ENCODE data around the gene FRMD3.

The FRMD3 gene

DNA sequence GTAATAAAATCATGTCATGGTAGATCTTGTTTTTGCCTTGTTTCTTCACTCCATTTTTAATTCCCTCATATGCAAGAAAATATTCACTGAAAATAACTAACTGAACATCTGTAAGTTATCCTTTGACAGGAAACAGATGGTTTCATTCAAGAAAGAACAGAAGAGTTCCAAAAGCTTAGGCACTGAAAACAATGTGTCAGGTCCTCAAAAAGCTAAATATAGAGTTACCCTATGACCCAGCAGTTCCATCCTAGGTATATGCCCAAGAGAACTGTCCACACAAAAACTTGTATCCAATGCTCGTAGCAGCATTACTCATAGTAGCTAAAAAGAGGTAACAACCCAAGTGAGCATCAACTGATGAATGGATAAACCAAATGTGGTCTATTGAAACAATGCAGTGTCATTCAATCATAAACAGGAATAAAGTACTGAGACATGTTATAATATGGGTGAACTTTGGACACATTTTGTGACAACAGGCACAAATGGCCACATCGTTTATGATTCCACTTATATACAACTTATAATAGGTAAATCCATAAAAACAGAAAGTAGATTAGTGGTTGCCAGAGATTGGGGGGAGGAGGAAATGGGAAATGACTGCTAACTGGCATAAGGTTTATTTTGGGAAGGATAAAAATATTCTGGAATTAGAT is 231.0 kb downstream of the FRMD3 start:
- no peak overlapping the region for H3K4me3 ChIP-seq (ENCODE audit: low read depth, low read length)
- no peaks in the 10 kb centered on the region for H3K36me3 ChIP-seq (ENCODE audit: control insufficient read depth, insufficient read depth, low read length)
- no peak overlapping the region for H3K9ac ChIP-seq (ENCODE audit: low read depth, low read length)
- no peak overlapping the region for H3K27ac ChIP-seq (ENCODE audit: low read depth, low read length)
- H3K4me1 ChIP-seq (ENCODE audit: control insufficient read depth, insufficient read depth, low read length) = no peaks in the 10 kb centered on the region
- H3K9me3 ChIP-seq (ENCODE audit: control insufficient read depth, insufficient read depth, low read length) = no peaks in the 10 kb centered on the region
- no peaks in the 10 kb centered on the region for H3K27me3 ChIP-seq (ENCODE audit: control insufficient read depth, insufficient read depth, low read length)

DNA sequence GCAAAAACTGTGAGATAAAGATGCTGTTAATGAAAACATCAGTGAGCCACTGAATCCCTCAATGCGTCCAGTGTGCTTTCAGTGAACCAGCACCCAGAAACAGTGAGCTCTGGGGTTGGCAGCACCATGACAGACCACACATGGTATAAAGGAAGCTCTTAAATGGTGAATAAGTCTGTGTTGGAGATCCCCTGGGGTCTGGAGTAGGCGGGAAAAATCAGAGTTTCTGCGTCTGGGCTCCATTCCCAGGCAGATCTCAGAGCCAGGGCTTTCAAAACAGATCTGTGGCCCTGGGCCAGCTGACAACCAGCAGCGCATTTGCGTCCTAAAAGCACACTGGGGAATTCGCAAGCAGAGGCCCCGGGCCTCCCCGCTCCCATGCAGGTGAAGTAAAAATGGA is 233.5 kb downstream of the FRMD3 start:
- Histone ChIP-seq H3K27me3 (ENCODE audit: control insufficient read depth, insufficient read depth, low read length) (no peaks in the 10 kb centered on the region), H3K27ac (ENCODE audit: low read depth, low read length) (no peak overlapping the region), H3K9ac (ENCODE audit: low read depth, low read length) (no peak overlapping the region), H3K4me1 (ENCODE audit: control insufficient read depth, insufficient read depth, low read length) (no peaks in the 10 kb centered on the region), H3K4me3 (ENCODE audit: low read depth, low read length) (no peak overlapping the region), H3K36me3 (ENCODE audit: control insufficient read depth, insufficient read depth, low read length) (no peaks in the 10 kb centered on the region), H3K9me3 (ENCODE audit: control insufficient read depth, insufficient read depth, low read length) (no peaks in the 10 kb centered on the region)

DNA sequence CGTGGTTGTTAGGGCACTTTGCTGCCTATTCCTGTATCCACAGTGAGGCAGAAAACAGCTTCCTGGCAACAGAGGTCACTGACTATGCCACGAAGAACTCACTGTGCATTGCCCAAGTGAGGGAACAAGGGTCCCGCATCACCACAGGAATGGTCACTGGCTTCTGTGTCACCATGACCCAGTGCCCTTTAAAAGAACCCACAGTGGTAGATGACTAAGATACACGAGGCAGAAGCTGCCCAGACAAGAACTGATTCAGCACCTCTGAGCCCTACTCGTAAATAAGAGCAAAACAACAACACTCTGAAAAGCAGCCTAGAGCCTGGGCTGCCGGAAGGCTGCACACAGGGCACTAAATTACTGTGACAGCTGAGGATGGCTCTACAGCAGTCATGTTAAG is 238.6 kb downstream of the FRMD3 start:
- Histone ChIP-seq H3K9me3 (ENCODE audit: control insufficient read depth, insufficient read depth, low read length) (no peaks in the 10 kb centered on the region), H3K4me1 (ENCODE audit: control insufficient read depth, insufficient read depth, low read length) (no peaks in the 10 kb centered on the region), H3K9ac (ENCODE audit: low read depth, low read length) (no peak overlapping the region), H3K27me3 (ENCODE audit: control insufficient read depth, insufficient read depth, low read length) (no peaks in the 10 kb centered on the region), H3K36me3 (ENCODE audit: control insufficient read depth, insufficient read depth, low read length) (no peaks in the 10 kb centered on the region), H3K4me3 (ENCODE audit: low read depth, low read length) (no peak overlapping the region), H3K27ac (ENCODE audit: low read depth, low read length) (no peak overlapping the region)

DNA sequence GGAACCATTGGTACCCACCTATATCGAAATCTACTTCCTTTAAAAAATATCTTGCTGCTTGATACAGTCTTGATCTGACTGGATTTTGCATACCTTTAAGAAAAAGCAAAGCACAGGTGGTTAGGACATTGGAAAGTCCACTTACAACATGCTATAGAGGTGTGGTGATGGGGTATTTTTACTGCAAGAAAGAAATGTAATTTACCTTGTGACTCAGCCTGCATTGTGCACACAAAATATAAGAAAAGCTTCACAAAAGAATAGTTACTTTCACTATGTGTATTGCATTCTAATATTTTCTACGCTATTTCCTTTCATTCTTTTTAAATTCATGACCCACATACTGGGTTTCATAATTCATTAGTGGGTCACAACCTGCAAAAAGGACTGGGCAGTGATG is 239.1 kb downstream of the FRMD3 start:
- H3K36me3 ChIP-seq (ENCODE audit: control insufficient read depth, insufficient read depth, low read length) = no peaks in the 10 kb centered on the region
- H3K27ac ChIP-seq (ENCODE audit: low read depth, low read length) = no peak overlapping the region
- no peaks in the 10 kb centered on the region for H3K9me3 ChIP-seq (ENCODE audit: control insufficient read depth, insufficient read depth, low read length)
- no peak overlapping the region for H3K9ac ChIP-seq (ENCODE audit: low read depth, low read length)
- H3K27me3 ChIP-seq (ENCODE audit: control insufficient read depth, insufficient read depth, low read length) = no peaks in the 10 kb centered on the region
- no peak overlapping the region for H3K4me3 ChIP-seq (ENCODE audit: low read depth, low read length)
- no peaks in the 10 kb centered on the region for H3K4me1 ChIP-seq (ENCODE audit: control insufficient read depth, insufficient read depth, low read length)

DNA sequence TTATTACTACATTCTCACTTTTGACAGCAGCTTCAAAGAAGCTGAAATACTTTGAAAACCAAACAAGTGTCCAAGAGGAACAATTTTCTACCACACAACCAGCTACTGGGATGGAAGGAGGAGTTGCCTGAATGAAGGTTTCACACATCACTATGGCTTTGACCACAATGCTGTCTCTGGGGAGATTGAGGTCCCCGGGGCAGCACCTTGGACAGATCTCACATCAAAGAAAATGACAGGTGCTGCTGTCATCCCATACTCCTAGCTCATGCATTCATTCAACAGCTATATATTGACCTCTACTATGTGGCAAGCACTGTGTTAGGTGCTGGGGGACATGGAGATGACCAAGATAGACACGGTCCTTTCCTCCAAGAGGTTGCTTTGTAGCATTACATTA is 242.1 kb downstream of the FRMD3 start:
- Histone ChIP-seq H3K27me3 (ENCODE audit: control insufficient read depth, insufficient read depth, low read length) (no peaks in the 10 kb centered on the region), H3K27ac (ENCODE audit: low read depth, low read length) (no peak overlapping the region), H3K4me1 (ENCODE audit: control insufficient read depth, insufficient read depth, low read length) (no peaks in the 10 kb centered on the region), H3K9me3 (ENCODE audit: control insufficient read depth, insufficient read depth, low read length) (no peaks in the 10 kb centered on the region), H3K9ac (ENCODE audit: low read depth, low read length) (no peak overlapping the region), H3K36me3 (ENCODE audit: control insufficient read depth, insufficient read depth, low read length) (no peaks in the 10 kb centered on the region), H3K4me3 (ENCODE audit: low read depth, low read length) (no peak overlapping the region)

DNA sequence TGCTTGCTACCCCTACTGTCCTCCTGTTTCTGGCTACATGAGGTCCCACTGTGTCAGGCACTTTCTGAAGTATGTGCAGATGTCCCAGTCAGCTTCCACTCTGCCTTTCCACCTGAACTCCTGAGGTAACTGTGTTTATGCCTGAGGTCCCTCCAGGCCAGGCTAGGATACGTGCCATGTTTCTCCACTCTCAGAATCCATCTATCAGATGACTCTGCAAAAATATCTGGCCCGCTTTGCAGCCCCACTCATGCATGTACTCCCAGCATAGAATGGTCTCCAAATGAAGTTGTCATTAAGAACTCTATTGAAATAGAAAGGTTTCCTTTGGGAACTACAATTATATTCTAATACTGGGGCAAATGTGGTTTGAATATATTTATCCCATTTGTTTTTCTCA is 243.4 kb downstream of the FRMD3 start:
- no peak overlapping the region for H3K4me3 ChIP-seq (ENCODE audit: low read depth, low read length)
- no peaks in the 10 kb centered on the region for H3K9me3 ChIP-seq (ENCODE audit: control insufficient read depth, insufficient read depth, low read length)
- no peaks in the 10 kb centered on the region for H3K27me3 ChIP-seq (ENCODE audit: control insufficient read depth, insufficient read depth, low read length)
- H3K4me1 ChIP-seq (ENCODE audit: control insufficient read depth, insufficient read depth, low read length) = no peaks in the 10 kb centered on the region
- no peak overlapping the region for H3K9ac ChIP-seq (ENCODE audit: low read depth, low read length)
- no peak overlapping the region for H3K27ac ChIP-seq (ENCODE audit: low read depth, low read length)
- no peaks in the 10 kb centered on the region for H3K36me3 ChIP-seq (ENCODE audit: control insufficient read depth, insufficient read depth, low read length)

DNA sequence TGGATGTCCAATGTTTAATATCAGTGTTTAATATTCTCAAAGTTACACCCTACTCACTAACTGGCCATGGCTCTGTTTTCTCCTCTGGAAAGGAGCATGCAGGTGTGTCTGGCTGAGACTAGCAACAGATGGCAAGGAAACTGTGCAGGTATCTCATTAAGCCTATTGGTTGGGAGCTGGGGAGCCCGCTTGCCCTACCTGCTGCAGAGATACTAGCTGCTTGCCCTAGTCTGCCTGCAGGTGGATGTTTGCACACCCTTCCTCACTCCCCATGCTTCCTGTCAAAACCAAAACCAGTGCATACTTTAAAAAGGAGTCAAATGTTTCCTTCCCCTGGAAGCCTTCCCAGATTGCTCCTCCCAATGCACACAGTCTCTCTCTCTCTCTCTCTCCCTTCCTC is 247.0 kb downstream of the FRMD3 start:
- Histone ChIP-seq H3K9me3 (ENCODE audit: control insufficient read depth, insufficient read depth, low read length) (no peaks in the 10 kb centered on the region), H3K9ac (ENCODE audit: low read depth, low read length) (no peak overlapping the region), H3K27ac (ENCODE audit: low read depth, low read length) (no peak overlapping the region), H3K4me1 (ENCODE audit: control insufficient read depth, insufficient read depth, low read length) (no peaks in the 10 kb centered on the region), H3K4me3 (ENCODE audit: low read depth, low read length) (no peak overlapping the region), H3K27me3 (ENCODE audit: control insufficient read depth, insufficient read depth, low read length) (no peaks in the 10 kb centered on the region), H3K36me3 (ENCODE audit: control insufficient read depth, insufficient read depth, low read length) (no peaks in the 10 kb centered on the region)

DNA sequence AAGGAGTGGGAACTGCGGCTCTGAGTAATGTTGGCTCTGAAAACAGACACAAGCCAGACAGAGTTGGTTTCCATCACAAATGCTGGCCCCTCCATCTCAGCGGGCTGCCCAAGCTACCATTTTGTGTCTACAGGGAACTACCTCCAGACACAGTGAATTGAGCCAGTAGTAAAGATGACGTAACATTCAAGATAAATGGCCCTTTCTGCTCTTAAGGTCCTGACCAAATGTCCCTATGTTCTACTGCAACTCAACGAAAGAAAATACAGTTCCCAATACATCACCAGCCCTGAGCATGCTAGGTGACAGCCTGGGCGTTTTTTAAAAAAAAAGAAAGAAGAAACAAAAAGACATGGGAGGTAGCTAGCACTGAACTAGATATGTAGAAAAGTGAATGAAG is 247.5 kb downstream of the FRMD3 start:
- H3K36me3 ChIP-seq (ENCODE audit: control insufficient read depth, insufficient read depth, low read length) = no peaks in the 10 kb centered on the region
- H3K27ac ChIP-seq (ENCODE audit: low read depth, low read length) = no peak overlapping the region
- H3K9me3 ChIP-seq (ENCODE audit: control insufficient read depth, insufficient read depth, low read length) = no peaks in the 10 kb centered on the region
- H3K4me3 ChIP-seq (ENCODE audit: low read depth, low read length) = no peak overlapping the region
- H3K4me1 ChIP-seq (ENCODE audit: control insufficient read depth, insufficient read depth, low read length) = no peaks in the 10 kb centered on the region
- no peak overlapping the region for H3K9ac ChIP-seq (ENCODE audit: low read depth, low read length)
- H3K27me3 ChIP-seq (ENCODE audit: control insufficient read depth, insufficient read depth, low read length) = no peaks in the 10 kb centered on the region

DNA sequence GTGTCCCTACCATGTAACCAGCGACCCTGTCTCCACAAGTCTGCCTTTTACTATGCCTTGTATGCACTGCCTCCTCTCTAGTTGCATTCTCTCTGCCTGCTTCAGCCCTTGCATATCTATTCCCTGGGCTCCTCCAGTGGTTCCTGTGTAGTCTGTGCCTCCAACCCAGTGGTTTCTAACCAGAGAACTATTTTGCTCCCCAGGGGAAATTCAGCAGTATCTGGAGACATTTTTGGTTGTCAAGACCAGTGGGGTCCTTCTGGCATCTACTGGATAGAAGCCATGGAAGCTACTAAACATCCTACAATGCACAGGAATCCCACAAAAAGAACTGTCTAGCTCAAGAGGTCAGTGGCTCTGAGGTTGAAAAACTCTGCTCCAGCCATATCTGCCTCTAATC is 251.2 kb downstream of the FRMD3 start:
- Histone ChIP-seq H3K4me3 (ENCODE audit: low read depth, low read length) (no peak overlapping the region), H3K9ac (ENCODE audit: low read depth, low read length) (no peak overlapping the region), H3K27me3 (ENCODE audit: control insufficient read depth, insufficient read depth, low read length) (no peaks in the 10 kb centered on the region), H3K36me3 (ENCODE audit: control insufficient read depth, insufficient read depth, low read length) (no peaks in the 10 kb centered on the region), H3K4me1 (ENCODE audit: control insufficient read depth, insufficient read depth, low read length) (peaks cover 6% of the 10 kb centered on the region), H3K9me3 (ENCODE audit: control insufficient read depth, insufficient read depth, low read length) (no peaks in the 10 kb centered on the region), H3K27ac (ENCODE audit: low read depth, low read length) (no peak overlapping the region)

DNA sequence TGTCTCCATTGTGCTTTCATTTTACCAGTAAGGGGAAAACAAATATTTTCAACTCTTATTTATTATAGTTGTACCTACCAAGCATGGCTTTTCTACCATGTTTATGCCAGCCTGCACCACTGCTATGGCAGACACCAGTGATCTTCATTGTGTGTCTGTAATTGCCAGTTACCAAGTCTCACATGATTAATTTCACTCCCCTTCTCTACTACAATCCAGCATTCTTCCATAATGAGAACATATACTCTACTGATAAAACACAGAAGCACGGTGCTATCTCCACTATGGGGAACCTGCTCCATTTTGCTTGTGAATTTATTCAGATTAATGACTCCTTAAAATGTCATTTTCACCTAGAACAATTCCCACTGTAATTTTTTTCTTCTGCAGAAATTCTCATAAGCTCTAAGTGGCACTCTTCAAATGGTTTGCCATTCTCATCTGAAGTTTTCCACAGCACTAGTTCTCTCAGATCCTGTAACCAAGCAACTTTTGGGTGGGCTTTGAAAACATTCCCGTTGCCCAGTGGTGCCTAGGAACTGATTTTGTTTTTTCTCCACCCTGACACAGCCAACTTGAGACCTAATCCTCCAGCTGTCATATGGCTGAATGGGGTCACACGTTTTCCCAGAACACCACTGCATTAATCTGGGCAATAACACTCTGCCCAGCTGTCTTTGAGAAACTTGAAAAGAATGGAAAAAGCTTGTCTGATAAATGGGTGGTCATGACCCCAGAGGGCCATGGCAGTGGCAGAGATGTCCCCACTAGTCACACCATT is 252.6 kb downstream of the FRMD3 start:
- peaks cover 11% of the 10 kb centered on the region for H3K4me1 ChIP-seq (ENCODE audit: control insufficient read depth, insufficient read depth, low read length)
- H3K27me3 ChIP-seq (ENCODE audit: control insufficient read depth, insufficient read depth, low read length) = no peaks in the 10 kb centered on the region
- no peak overlapping the region for H3K27ac ChIP-seq (ENCODE audit: low read depth, low read length)
- no peak overlapping the region for H3K9ac ChIP-seq (ENCODE audit: low read depth, low read length)
- H3K9me3 ChIP-seq (ENCODE audit: control insufficient read depth, insufficient read depth, low read length) = no peaks in the 10 kb centered on the region
- H3K36me3 ChIP-seq (ENCODE audit: control insufficient read depth, insufficient read depth, low read length) = no peaks in the 10 kb centered on the region
- H3K4me3 ChIP-seq (ENCODE audit: low read depth, low read length) = no peak overlapping the region

DNA sequence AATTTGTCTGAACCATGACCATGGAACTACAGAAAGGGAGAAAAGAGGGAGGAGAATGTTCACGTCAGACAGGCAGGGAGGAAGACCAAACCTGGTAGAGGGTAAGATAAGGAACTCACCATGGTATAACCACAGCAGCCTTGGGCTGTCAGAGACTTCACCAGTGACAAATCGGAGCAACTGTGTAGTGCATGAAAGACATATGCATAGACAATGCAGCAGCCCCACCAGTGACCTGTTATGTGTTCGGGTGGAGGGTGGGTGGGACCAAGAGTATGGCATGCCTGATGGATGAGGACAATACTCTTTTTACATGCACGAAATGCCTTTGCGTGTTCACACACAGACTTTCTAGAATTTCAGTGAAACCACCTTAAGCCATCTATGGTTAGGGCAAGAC is 253.5 kb downstream of the FRMD3 start:
- Histone ChIP-seq H3K9ac (ENCODE audit: low read depth, low read length) (no peak overlapping the region), H3K4me3 (ENCODE audit: low read depth, low read length) (no peak overlapping the region), H3K9me3 (ENCODE audit: control insufficient read depth, insufficient read depth, low read length) (no peaks in the 10 kb centered on the region), H3K4me1 (ENCODE audit: control insufficient read depth, insufficient read depth, low read length) (peaks cover 11% of the 10 kb centered on the region), H3K27ac (ENCODE audit: low read depth, low read length) (no peak overlapping the region), H3K36me3 (ENCODE audit: control insufficient read depth, insufficient read depth, low read length) (no peaks in the 10 kb centered on the region), H3K27me3 (ENCODE audit: control insufficient read depth, insufficient read depth, low read length) (no peaks in the 10 kb centered on the region)
